GM23248 (cell line): ENCODE data around the gene MEIS2. TPM values are rescaled to one million over a fixed set of nuclear protein-coding genes. Genes with fewer than 3 reads are reported as not detected.

Experiments used
- DNase-seq: peaks from one replicate; pipeline ENCODE4 v3.0.0-alpha.2; 2015
- H2AFZ ChIP-seq: fragments of 200-600 bp; sonication (generic); 2 replicates; pipeline ENCODE4 v1.6.1; 2016; ENCODE audit warnings: antibody characterized with exemption
- H3F3A ChIP-seq: fragments of 200-600 bp; sonication (generic); 2 replicates; pipeline ENCODE4 v1.6.1; 2016; ENCODE audit warnings: mild to moderate bottlenecking, antibody characterized with exemption, mixed run types; ENCODE audit not compliant: insufficient read depth
- H3K27ac ChIP-seq: fragments of 200-600 bp; sonication (generic); 2 replicates; pipeline ENCODE4 v1.5.1; 2016; ENCODE audit warnings: mild to moderate bottlenecking
- H3K27me3 ChIP-seq: fragments of 200-600 bp; sonication (generic); replicated peaks from 2 replicates; pipeline ENCODE4 v1.6.1; 2016; ENCODE audit warnings: mild to moderate bottlenecking; ENCODE audit not compliant: insufficient read depth
- H3K36me3 ChIP-seq: fragments of 200-600 bp; sonication (generic); 2 replicates; pipeline ENCODE4 v1.6.1; 2016; ENCODE audit warnings: low read depth, mild to moderate bottlenecking
- H3K4me1 ChIP-seq: fragments of 200-600 bp; sonication (generic); 2 replicates; pipeline ENCODE4 v1.6.1; 2016; ENCODE audit warnings: mild to moderate bottlenecking; ENCODE audit not compliant: insufficient read depth
- H3K4me2 ChIP-seq: fragments of 200-600 bp; sonication (generic); one replicate; pipeline ENCODE4 v1.6.1; 2016; ENCODE audit warnings: mild to moderate bottlenecking; ENCODE audit not compliant: unreplicated experiment
- H3K4me3 ChIP-seq: fragments of 200-600 bp; sonication (generic); 2 replicates; pipeline ENCODE4 v1.5.1; 2016; ENCODE audit warnings: mild to moderate bottlenecking
- H3K79me2 ChIP-seq: fragments of 200-600 bp; sonication (generic); 2 replicates; pipeline ENCODE4 v1.6.1; 2016; ENCODE audit warnings: mild to moderate bottlenecking; ENCODE audit not compliant: insufficient read depth
- H3K9ac ChIP-seq: fragments of 200-600 bp; sonication (generic); 2 replicates; pipeline ENCODE4 v1.6.1; 2016; ENCODE audit warnings: mild to moderate bottlenecking
- H3K9me2 ChIP-seq: fragments of 200-600 bp; sonication (generic); 2 replicates; pipeline ENCODE4 v1.6.1; 2016; ENCODE audit warnings: mixed run types, mild to moderate bottlenecking, moderate library complexity; ENCODE audit not compliant: insufficient read depth
- H3K9me3 ChIP-seq: fragments of 200-600 bp; sonication (generic); one replicate; pipeline ENCODE4 v1.6.1; 2017; ENCODE audit warnings: low read depth
- H4K20me1 ChIP-seq: fragments of 200-600 bp; sonication (generic); 2 replicates; pipeline ENCODE4 v1.6.0; 2016; ENCODE audit not compliant: insufficient read depth
- EZH2 ChIP-seq: fragments of 200-600 bp; sonication (generic); IDR thresholded peaks from 2 replicates; pipeline ENCODE4 v1.6.1; 2018; ENCODE audit warnings: antibody characterized with exemption, mild to moderate bottlenecking; ENCODE audit not compliant: insufficient read depth, poor library complexity, severe bottlenecking
- EZH2phosphoT487 ChIP-seq: fragments of 200-600 bp; sonication (generic); IDR thresholded peaks from 2 replicates; pipeline ENCODE4 v1.6.1; 2018; ENCODE audit warnings: antibody characterized with exemption, moderate library complexity, mild to moderate bottlenecking, low read depth; ENCODE audit not compliant: insufficient read depth
- WGBS, 2 experiments: methylation state at CpG; one replicate each; pipeline ENCODE4 v1.1.6; 2015 to 2017; ENCODE audit warnings: low lambda C conversion rate in 2 of 2, low coverage in 1 of 2; ENCODE audit errors: missing lambda C conversion rate in 2 of 2; 5-methylcytosine and 5-hydroxymethylcytosine counted together
- in situ Hi-C: fragments of 300-500 bp; cut with MboI; formaldehyde crosslinking; loops from 2 replicates; pipeline ENCODE4 v1.15.0; 2020
- polyA plus RNA-seq: library from polyadenylated mRNA; unstranded; fragments of >200 nt; fragmentation: Nextera tagmentation; extraction: Ambion mirVana; gene quantifications from 2 replicates; pipeline ENCODE4 v1.2.1, GENCODE V29; 2016
- total RNA-seq: library from RNA; depleted of rRNA; stranded (reverse); fragments of >200 nt; shearing (Covaris generic); gene quantifications from 2 replicates; pipeline ENCODE4 v1.2.3, GENCODE V29; 2014

MEIS2 gene
- total and polyA plus RNA-seq, 2 experiments from 2014 or later = 23.7 to 24.1 TPM

GRCh38 chr15:36866896-36867295 is 233.5 kb downstream of the MEIS2 start:
- Histone ChIP-seq H3K4me3 (no peak overlapping the region), H3K36me3 (no peaks in the 10 kb centered on the region), H3K79me2 (no peaks in the 10 kb centered on the region), H3K27ac (no peak overlapping the region), H3K4me2 (no peak overlapping the region), H2AFZ (no peak overlapping the region), H3F3A (no peaks in the 10 kb centered on the region), H3K9me3 (no peaks in the 10 kb centered on the region), H4K20me1 (no peaks in the 10 kb centered on the region), H3K9ac (no peak overlapping the region), H3K9me2 (no peaks in the 10 kb centered on the region), H3K4me1 (peaks cover 4% of the 10 kb centered on the region; the same call in 1 of the 2 replicates), H3K27me3 (no peaks in the 10 kb centered on the region)
- no peak for DNase-seq
- WGBS, 2 experiments = 95 to 98% methylated on average over 3 of the region's 3 CpGs
- in situ Hi-C loops = no loop called here
- TF ChIP-seq EZH2phosphoT487 (no peak), EZH2 (no peak)

GRCh38 chr15:36863570-36863969 is 236.8 kb downstream of the MEIS2 start:
- no peaks in the 10 kb centered on the region for H3K36me3 ChIP-seq
- H3K9ac ChIP-seq = no peak overlapping the region
- no peak overlapping the region for H3K4me3 ChIP-seq
- peaks cover 4% of the 10 kb centered on the region; the same call in 1 of the 2 replicates for H3K4me1 ChIP-seq
- H3K79me2 ChIP-seq = no peaks in the 10 kb centered on the region
- H4K20me1 ChIP-seq = no peaks in the 10 kb centered on the region
- no peak overlapping the region for H3K4me2 ChIP-seq
- H3K27ac ChIP-seq = no peak overlapping the region
- no peak overlapping the region for H2AFZ ChIP-seq
- DNase-seq = no peak
- H3K9me3 ChIP-seq = no peaks in the 10 kb centered on the region
- no peaks in the 10 kb centered on the region for H3K9me2 ChIP-seq
- no peaks in the 10 kb centered on the region for H3K27me3 ChIP-seq
- in situ Hi-C loops = no loop called here
- 84 to 89% methylated on average over 4 of the region's 4 CpGs for WGBS, 2 experiments
- TF ChIP-seq EZH2phosphoT487 = no peak
- no peak for TF ChIP-seq EZH2
- no peaks in the 10 kb centered on the region for H3F3A ChIP-seq

- no peaks in the 10 kb centered on the region for H3K36me3 ChIP-seq
- no peak overlapping the region for H3K9ac ChIP-seq
- no peaks in the 10 kb centered on the region for H3K27me3 ChIP-seq
- no peaks in the 10 kb centered on the region for H3K4me1 ChIP-seq
- no peaks in the 10 kb centered on the region for H3F3A ChIP-seq
- in situ Hi-C loops = no loop called here
- WGBS, 2 experiments = 61 to 73% methylated on average over 2 of the region's 2 CpGs
- H4K20me1 ChIP-seq = no peaks in the 10 kb centered on the region
- no peak overlapping the region for H3K27ac ChIP-seq
- H3K79me2 ChIP-seq = no peaks in the 10 kb centered on the region
- no peak overlapping the region for H2AFZ ChIP-seq
- H3K4me2 ChIP-seq = no peak overlapping the region
- no peaks in the 10 kb centered on the region for H3K9me2 ChIP-seq
- TF ChIP-seq EZH2phosphoT487 (no peak), EZH2 (no peak)
- H3K9me3 ChIP-seq = no peaks in the 10 kb centered on the region
- H3K4me3 ChIP-seq = no peak overlapping the region
- DNase-seq = no peak
These were observed 239.6 kb downstream of the MEIS2 start for GRCh38 chr15:36860792-36861191.

- H3F3A ChIP-seq = no peaks in the 10 kb centered on the region
- H3K27ac ChIP-seq = no peak overlapping the region
- no peaks in the 10 kb centered on the region for H4K20me1 ChIP-seq
- no peak overlapping the region for H3K9ac ChIP-seq
- TF ChIP-seq EZH2phosphoT487 (no peak), EZH2 (no peak)
- no peaks in the 10 kb centered on the region for H3K79me2 ChIP-seq
- H3K9me2 ChIP-seq = no peaks in the 10 kb centered on the region
- H3K9me3 ChIP-seq = no peaks in the 10 kb centered on the region
- no peak overlapping the region for H3K4me3 ChIP-seq
- DNase-seq = no peak
- in situ Hi-C loops = no loop called here
- no peak overlapping the region for H3K4me2 ChIP-seq
- no peaks in the 10 kb centered on the region for H3K4me1 ChIP-seq
- no peak overlapping the region for H2AFZ ChIP-seq
- H3K36me3 ChIP-seq = no peaks in the 10 kb centered on the region
- no peaks in the 10 kb centered on the region for H3K27me3 ChIP-seq
These were observed 241.9 kb downstream of the MEIS2 start for GRCh38 chr15:36858423-36858822.

- H3K9me2 ChIP-seq = no peaks in the 10 kb centered on the region
- H3F3A ChIP-seq = no peaks in the 10 kb centered on the region
- DNase-seq = no peak
- no peak overlapping the region for H3K4me3 ChIP-seq
- 60 to 88% methylated on average over 6 of the region's 6 CpGs for WGBS, 2 experiments
- no peaks in the 10 kb centered on the region for H3K9me3 ChIP-seq
- H2AFZ ChIP-seq = no peak overlapping the region
- in situ Hi-C loops = no loop called here
- H3K4me1 ChIP-seq = no peaks in the 10 kb centered on the region
- no peaks in the 10 kb centered on the region for H3K79me2 ChIP-seq
- H3K36me3 ChIP-seq = no peaks in the 10 kb centered on the region
- TF ChIP-seq EZH2phosphoT487 = no peak
- no peak for TF ChIP-seq EZH2
- no peak overlapping the region for H3K9ac ChIP-seq
- H3K27me3 ChIP-seq = no peaks in the 10 kb centered on the region
- no peaks in the 10 kb centered on the region for H4K20me1 ChIP-seq
- no peak overlapping the region for H3K4me2 ChIP-seq
- no peak overlapping the region for H3K27ac ChIP-seq
These were observed 243.9 kb downstream of the MEIS2 start for GRCh38 chr15:36856339-36856973.
